Colonic mucosa (tissue), 4 donors: Measurements from ENCODE around the gene CA5B. TPM values are rescaled to one million over a fixed set of nuclear protein-coding genes. Genes with fewer than 3 reads are reported as not detected.

Experiments
- DNase-seq: peaks from one replicate; pipeline ENCODE4 v3.0.0-alpha.2; 2020
- H3K27ac ChIP-seq: fragments of 200-600 bp; one replicate; pipeline ENCODE4 v1.8.0; 2021
- H3K27me3 ChIP-seq: fragments of 200-600 bp; one replicate; pipeline ENCODE4 v1.8.0; 2021
- H3K36me3 ChIP-seq: fragments of 200-600 bp; one replicate; pipeline ENCODE4 v1.8.0; 2021
- H3K4me1 ChIP-seq: fragments of 200-600 bp; one replicate; pipeline ENCODE4 v1.8.0; 2021; ENCODE audit warnings: mild to moderate bottlenecking
- H3K4me3 ChIP-seq: fragments of 200-600 bp; one replicate; pipeline ENCODE4 v1.8.0; 2021
- H3K9ac ChIP-seq, 2 donors: one replicate each; pipeline ENCODE4 v1.7.0; 2013; ENCODE audit warnings: control low read depth in 2 of 2, low read depth in 2 of 2, low read length in 2 of 2
- H3K9me3 ChIP-seq: fragments of 200-600 bp; one replicate; pipeline ENCODE4 v1.8.0; 2021
- CTCF ChIP-seq: fragments of 200-600 bp; IDR thresholded peaks from one replicate; pipeline ENCODE4 v1.8.0; 2022; ENCODE audit warnings: antibody characterized with exemption, mild to moderate bottlenecking
- intact Hi-C: fragments of 100-400 bp; cut with DNase I; formaldehyde crosslinking; loops from one replicate; pipeline ENCODE4 v1.14.1; 2022
- total RNA-seq, 2 donors: library from RNA; stranded (reverse); fragmentation: NEBNext Ultra II Directional in 1 of 2; extraction: Animal tissue kit (Norgen Biotek cat#: 25700) in 1 of 2; gene quantifications; one replicate each; pipeline ENCODE4 v1.2.1, GENCODE V29; 2021
- donor health status: healthy.
- donor health status: DM: no; HTN: no; CAD: no.
- donor health status: DM: no; HTN: no; CAD: no.

The CA5B gene
- total RNA-seq, 2 donors from 2014 or later = 5.2 to 5.7 TPM

- no peak for DNase-seq
- no peak overlapping the region for H3K27ac ChIP-seq
- H3K9ac ChIP-seq = no peak overlapping the region
- TF ChIP-seq CTCF = no peak
- no peaks in the 10 kb centered on the region for H3K9me3 ChIP-seq
- H3K36me3 ChIP-seq = peaks cover 3% of the 10 kb centered on the region
- H3K4me1 ChIP-seq = no peaks in the 10 kb centered on the region
- H3K4me3 ChIP-seq = no peak overlapping the region
- intact Hi-C loops = no loop called here
- no peaks in the 10 kb centered on the region for H3K27me3 ChIP-seq
Measured at GRCh38 chrX:15815779-15816437, 77.8 kb downstream of the CA5B start.

GRCh38 chrX:15816438-15816809, 78.4 kb downstream of the CA5B start:
- H3K36me3 ChIP-seq = no peaks in the 10 kb centered on the region
- no peak for TF ChIP-seq CTCF
- no peaks in the 10 kb centered on the region for H3K4me1 ChIP-seq
- no peak overlapping the region for H3K9ac ChIP-seq
- H3K27ac ChIP-seq = no peak overlapping the region
- H3K9me3 ChIP-seq = no peaks in the 10 kb centered on the region
- H3K4me3 ChIP-seq = no peak overlapping the region
- H3K27me3 ChIP-seq = no peaks in the 10 kb centered on the region
- intact Hi-C loops = no loop called here
- DNase-seq = no peak

GRCh38 chrX:15816886-15817285, 78.8 kb downstream of the CA5B start:
- no peak for TF ChIP-seq CTCF
- Histone ChIP-seq H3K36me3 (no peaks in the 10 kb centered on the region), H3K27me3 (no peaks in the 10 kb centered on the region), H3K4me3 (no peak overlapping the region), H3K9ac (no peak overlapping the region), H3K4me1 (no peaks in the 10 kb centered on the region), H3K9me3 (no peaks in the 10 kb centered on the region), H3K27ac (no peak overlapping the region)
- no peak for DNase-seq
- intact Hi-C loops = no loop called here

GRCh38 chrX:15820106-15821073, 82.3 kb downstream of the CA5B start:
- Histone ChIP-seq H3K4me3 (no peak overlapping the region), H3K9me3 (no peaks in the 10 kb centered on the region), H3K27ac (no peak overlapping the region), H3K36me3 (no peaks in the 10 kb centered on the region), H3K27me3 (no peaks in the 10 kb centered on the region), H3K9ac (no peak overlapping the region), H3K4me1 (no peaks in the 10 kb centered on the region)
- DNase-seq = no peak
- TF ChIP-seq CTCF = no peak
- intact Hi-C loops = no loop called here

- intact Hi-C loops = no loop called here
- Histone ChIP-seq H3K27me3 (no peaks in the 10 kb centered on the region), H3K9me3 (no peaks in the 10 kb centered on the region), H3K9ac (no peak overlapping the region), H3K4me3 (no peak overlapping the region), H3K4me1 (no peaks in the 10 kb centered on the region), H3K36me3 (no peaks in the 10 kb centered on the region), H3K27ac (no peak overlapping the region)
- no peak for DNase-seq
- TF ChIP-seq CTCF = no peak
Measured at GRCh38 chrX:15822922-15823321, 84.9 kb downstream of the CA5B start.
